H1 (cell line): ENCODE measurements around the gene ISX. TPM values are rescaled to one million over a fixed set of nuclear protein-coding genes. Genes with fewer than 3 reads are reported as not detected.

Experiments used
- CTCF ChIA-PET: fragments of 300-600 bp; sonication (Branson Sonifier 250); formaldehyde crosslinking; loops from one replicate; lab custom pipeline; 2021; ENCODE audit not compliant: partially characterized antibody; lab: Charles Lee
- POLR2A ChIA-PET: fragments of 300-600 bp; sonication (Branson Sonifier 250); formaldehyde crosslinking; loops from one replicate; lab custom pipeline; 2021; ENCODE audit warnings: inconsistent platforms; ENCODE audit not compliant: partially characterized antibody; lab: Charles Lee
- DNase-seq, 2 experiments: peaks; one replicate each; pipeline versions ENCODE4 v3.0.0 to v3.0.0-alpha.2; 2010 to 2022; ENCODE audit warnings: low spot score in 2 of 2, low read depth in 1 of 2, mixed read lengths in 1 of 2
- FAIRE-seq: peaks from 2 replicates; lab custom pipeline; 2011; peaks lifted over from hg19 to GRCh38; lab: Jason Lieb, UNC
- H2AFZ ChIP-seq: 2 replicates; pipeline ENCODE4 v1.8.1; 2012; ENCODE audit warnings: low read length, inconsistent platforms
- H2AK5ac ChIP-seq: 2 replicates; pipeline ENCODE4 v1.6.1; 2013; ENCODE audit warnings: low read depth, low read length
- H2BK120ac ChIP-seq: replicated peaks from 2 replicates; pipeline ENCODE3; 2013; ENCODE audit warnings: low read depth, low read length, inconsistent platforms
- H2BK12ac ChIP-seq: 2 replicates; pipeline ENCODE4 v1.6.1; 2013; ENCODE audit warnings: low read depth, low read length
- H2BK15ac ChIP-seq: 2 replicates; pipeline ENCODE4 v1.6.1; 2013; ENCODE audit warnings: low read length
- H2BK20ac ChIP-seq: 2 replicates; pipeline ENCODE4 v1.6.1; 2013; ENCODE audit warnings: low read length
- H2BK5ac ChIP-seq: 2 replicates; pipeline ENCODE4 v1.6.1; 2013; ENCODE audit warnings: low read depth, low read length
- H3K14ac ChIP-seq: 2 replicates; pipeline ENCODE4 v1.6.1; 2013; ENCODE audit warnings: inconsistent platforms; ENCODE audit not compliant: insufficient read length
- H3K18ac ChIP-seq: 2 replicates; pipeline ENCODE4 v1.6.1; 2013; ENCODE audit warnings: low read length; ENCODE audit errors: extremely low read depth
- H3K23ac ChIP-seq: 2 replicates; pipeline ENCODE4 v1.6.1; 2013; ENCODE audit warnings: inconsistent platforms; ENCODE audit not compliant: insufficient read length
- H3K23me2 ChIP-seq: 2 replicates; pipeline ENCODE4 v1.6.1; 2013; ENCODE audit warnings: low read depth, low read length
- H3K27ac ChIP-seq: 2 replicates; pipeline ENCODE4 v1.6.1; 2011; ENCODE audit warnings: low read depth, low read length, inconsistent platforms
- H3K27me3 ChIP-seq, 4 experiments: replicated peaks in 1 of 4; 1 replicate in 1 of 4; 2 replicates in 3 of 4; pipeline versions ENCODE4 v1.6.1 to v1.8.1; 2011 to 2013; ENCODE audit warnings: low read length in 3 of 4, mild to moderate bottlenecking in 3 of 4, inconsistent platforms in 2 of 4, mixed read lengths in 2 of 4, moderate library complexity in 1 of 4; ENCODE audit not compliant: control insufficient read depth in 3 of 4, insufficient read depth in 3 of 4; ENCODE audit errors: extremely low read depth in 1 of 4
- H3K36me3 ChIP-seq, 4 experiments: 2 replicates each; pipeline versions ENCODE4 v1.6.1 to v1.8.1; 2011 to 2013; ENCODE audit warnings: mild to moderate bottlenecking in 4 of 4, low read length in 3 of 4, moderate library complexity in 2 of 4, control low read depth in 1 of 4, inconsistent platforms in 1 of 4; ENCODE audit not compliant: insufficient read depth in 4 of 4, control insufficient read depth in 2 of 4
- H3K4ac ChIP-seq: replicated peaks from 2 replicates; pipeline ENCODE3; 2013; ENCODE audit warnings: low read length, low read depth, mixed read lengths, inconsistent platforms; ENCODE audit not compliant: insufficient read length
- H3K4me1 ChIP-seq, 4 experiments: replicated peaks in 1 of 4; 1 replicate in 1 of 4; 2 replicates in 3 of 4; pipeline versions ENCODE4 v1.6.1 to v1.8.1; 2011 to 2013; ENCODE audit warnings: low read length in 3 of 4, inconsistent platforms in 2 of 4, mixed read lengths in 1 of 4; ENCODE audit not compliant: insufficient read depth in 4 of 4, control insufficient read depth in 3 of 4
- H3K4me2 ChIP-seq, 2 experiments: 2 replicates each; pipeline versions ENCODE4 v1.6.1 to v1.8.1; 2011 to 2013; ENCODE audit warnings: low read depth in 2 of 2, low read length in 2 of 2, control low read depth in 1 of 2, inconsistent platforms in 1 of 2, mild to moderate bottlenecking in 1 of 2; ENCODE audit not compliant: insufficient read depth in 1 of 2
- H3K4me3 ChIP-seq, 4 experiments: fragments of 200-600, 300-600 bp in 1 of 4; sonication (generic), shearing (Covaris generic), sonication (Bioruptor Twin) in 1 of 4; 2 replicates each; pipeline versions ENCODE4 v1.5.1 to v1.8.1; 2011 to 2016; ENCODE audit warnings: low read length in 4 of 4, low read depth in 3 of 4, control low read depth in 2 of 4, inconsistent platforms in 2 of 4, mild to moderate bottlenecking in 2 of 4, mixed read lengths in 1 of 4, moderate library complexity in 1 of 4; ENCODE audit not compliant: insufficient read depth in 2 of 4; ENCODE audit errors: extremely low read depth in 1 of 4
- H3K56ac ChIP-seq: replicated peaks from 2 replicates; pipeline ENCODE3; 2013; ENCODE audit warnings: low read depth, mild to moderate bottlenecking, mixed read lengths, low read length, inconsistent platforms; ENCODE audit not compliant: insufficient read length
- H3K79me1 ChIP-seq: 2 replicates; pipeline ENCODE4 v1.6.1; 2013; ENCODE audit warnings: low read depth, low read length, control low read depth
- H3K79me2 ChIP-seq, 2 experiments: 2 replicates each; pipeline versions ENCODE4 v1.6.1 to v1.8.1; 2012 to 2013; ENCODE audit warnings: low read length in 2 of 2, mild to moderate bottlenecking in 2 of 2, inconsistent platforms in 1 of 2; ENCODE audit not compliant: insufficient read depth in 2 of 2, control insufficient read depth in 1 of 2
- H3K9ac ChIP-seq, 4 experiments: replicated peaks in 1 of 4; 1 replicate in 1 of 4; 2 replicates in 3 of 4; pipeline versions ENCODE4 v1.6.1 to v1.8.1; 2011 to 2013; ENCODE audit warnings: low read depth in 3 of 4, low read length in 3 of 4, control low read depth in 2 of 4, mild to moderate bottlenecking in 2 of 4, moderate library complexity in 2 of 4, inconsistent platforms in 1 of 4; ENCODE audit errors: extremely low read depth in 1 of 4
- H3K9me3 ChIP-seq, 2 experiments: 2 replicates each; pipeline versions ENCODE4 v1.6.1 to v1.8.1; 2012 to 2013; ENCODE audit warnings: mild to moderate bottlenecking in 2 of 2, moderate library complexity in 2 of 2, control low read depth in 1 of 2, inconsistent platforms in 1 of 2, low read depth in 1 of 2, low read length in 1 of 2, mixed read lengths in 1 of 2; ENCODE audit not compliant: insufficient read depth in 2 of 2
- H4K20me1 ChIP-seq, 2 experiments: replicated peaks in 1 of 2; 2 replicates each; pipeline versions ENCODE3 to v1.8.1; 2011 to 2013; ENCODE audit warnings: inconsistent platforms in 2 of 2, low read length in 2 of 2, mild to moderate bottlenecking in 1 of 2; ENCODE audit not compliant: insufficient read depth in 2 of 2, control insufficient read depth in 1 of 2
- H4K5ac ChIP-seq: 2 replicates; pipeline ENCODE4 v1.6.1; 2013; ENCODE audit warnings: low read length, low read depth, mixed read lengths, inconsistent platforms; ENCODE audit not compliant: insufficient read length
- H4K8ac ChIP-seq: 2 replicates; pipeline ENCODE4 v1.8.0; 2013; ENCODE audit warnings: mild to moderate bottlenecking, moderate library complexity, low read length, inconsistent platforms; ENCODE audit not compliant: insufficient read depth; ENCODE audit errors: extremely low read depth
- H4K91ac ChIP-seq: replicated peaks from 2 replicates; pipeline ENCODE3; 2013; ENCODE audit warnings: low read length, mixed read lengths, inconsistent platforms; ENCODE audit not compliant: insufficient read length
- ATF2 ChIP-seq: IDR thresholded peaks from 2 replicates; pipeline ENCODE4 v1.6.1; 2012; ENCODE audit warnings: low read length, inconsistent platforms
- BACH1 ChIP-seq: IDR thresholded peaks from 2 replicates; pipeline ENCODE4 v1.6.1; 2012; ENCODE audit warnings: low read length, improper control_type of control experiment
- CHD1 ChIP-seq: IDR thresholded peaks from 2 replicates; pipeline ENCODE4 v1.6.1; 2012; ENCODE audit warnings: low read depth, low read length, improper control_type of control experiment
- HDAC6 ChIP-seq: IDR thresholded peaks from one replicate; pipeline ENCODE4 v1.7.1; 2012; ENCODE audit warnings: low read depth, mild to moderate bottlenecking, inconsistent platforms, low read length, moderate library complexity
- SP1 ChIP-seq: IDR thresholded peaks from 2 replicates; pipeline ENCODE4 v1.6.1; 2011; ENCODE audit warnings: low read depth, low read length
- TCF12 ChIP-seq: IDR thresholded peaks from 2 replicates; pipeline ENCODE4 v1.6.1; 2011; ENCODE audit warnings: low read depth, mild to moderate bottlenecking, low read length
- WGBS, 2 experiments: shearing (Covaris generic) in 1 of 2; methylation state at CpG; one replicate each; pipeline versions ENCODE4 v1.1.6 to v1.1.7; 2013 to 2015; ENCODE audit warnings: low lambda C conversion rate in 2 of 2, mixed read lengths in 2 of 2, inconsistent platforms in 1 of 2, low coverage in 1 of 2, missing lambda C conversion rate in 1 of 2; ENCODE audit not compliant: insufficient replicate concordance in 2 of 2, insufficient coverage in 1 of 2, insufficient read length in 1 of 2; ENCODE audit errors: extremely low coverage in 1 of 2, missing lambda C conversion rate in 1 of 2; 5-methylcytosine and 5-hydroxymethylcytosine counted together
- polyA plus RNA-seq, 7 experiments: library from polyadenylated mRNA; depleted of rRNA in 3 of 7; stranded (reverse) in 5 of 7; unstranded in 2 of 7; fragments of >200 nt in 5 of 7; fragments of 200-250 nt in 2 of 7; gene quantifications; 1 replicate in 5 of 7; 2 replicates in 1 of 7; 4 replicates in 1 of 7; pipeline versions ENCODE4 v1.2.1 to v1.2.3, GENCODE V29; 2011 to 2013; ENCODE audit warnings: missing spikeins in 2 of 7, mixed read lengths in 2 of 7
- total RNA-seq: library from RNA; stranded (reverse); fragmentation: NEBNext Ultra II Directional; extraction: Animal tissue kit (Norgen Biotek cat#: 25700); gene quantifications from 2 replicates; pipeline ENCODE4 v1.2.1, GENCODE V29; 2021

Gene ISX
- total and polyA plus RNA-seq, 2 of the 8 experiments (the other 6 are each of a cell fraction or from before 2014, with no cell fraction given), result not detected

- no peaks in the 10 kb centered on the region for H3K79me1 ChIP-seq
- ChIA-PET CTCF (no interaction called here), POLR2A (no interaction called here)
- H3K4ac ChIP-seq, result no peak overlapping the region
- no peak for FAIRE-seq
- 92% methylated on average over 4 of the region's 4 CpGs; no CpG with 5 or more reads in 1 of the 2 experiments for WGBS, 2 experiments
- no peak overlapping the region for H3K4me3 ChIP-seq
- H3K56ac ChIP-seq, result no peak overlapping the region
- no peak overlapping the region for H3K18ac ChIP-seq
- no peak overlapping the region for H2AFZ ChIP-seq
- H3K36me3 ChIP-seq, result no peaks in the 10 kb centered on the region
- no peak overlapping the region for H4K91ac ChIP-seq
- no peak overlapping the region for H3K23ac ChIP-seq
- no peak overlapping the region for H2BK5ac ChIP-seq
- no peaks in the 10 kb centered on the region for H3K9me3 ChIP-seq
- H3K4me2 ChIP-seq, result no peak overlapping the region
- H3K9ac ChIP-seq, result no peak overlapping the region
- H3K14ac ChIP-seq, result no peak overlapping the region
- H4K5ac ChIP-seq, result no peak overlapping the region
- H3K79me2 ChIP-seq, result no peaks in the 10 kb centered on the region
- no peak overlapping the region for H3K27ac ChIP-seq
- H3K23me2 ChIP-seq, result no peaks in the 10 kb centered on the region
- no peak overlapping the region for H2BK20ac ChIP-seq
- TF ChIP-seq TCF12, result no peak
- TF ChIP-seq CHD1, result no peak
- TF ChIP-seq HDAC6, result no peak
- no peak for TF ChIP-seq SP1
- TF ChIP-seq BACH1, result no peak
- no peak for TF ChIP-seq ATF2
- TF ChIP-seq, all 59 proteins: peak for 0
- DNase-seq, result no peak
- H2BK15ac ChIP-seq, result no peak overlapping the region
- no peak overlapping the region for H4K8ac ChIP-seq
- H2BK12ac ChIP-seq, result no peak overlapping the region
- no peaks in the 10 kb centered on the region for H4K20me1 ChIP-seq
- no peak overlapping the region for H2AK5ac ChIP-seq
- H3K4me1 ChIP-seq, result no peaks in the 10 kb centered on the region
- no peaks in the 10 kb centered on the region; a peak in 3 of 7 replicates for H3K27me3 ChIP-seq
- H2BK120ac ChIP-seq, result no peak overlapping the region
Observed at GRCh38 chr22:35074583-35074982, 8.6 kb downstream of the ISX start.
